ENCODE measurements around the gene WASHC1.
"Not testable (repeated sequence)": the region's sequence is repeated elsewhere in the genome, so short reads cannot be mapped to it uniquely, and the experiment has no call there.

DNA sequence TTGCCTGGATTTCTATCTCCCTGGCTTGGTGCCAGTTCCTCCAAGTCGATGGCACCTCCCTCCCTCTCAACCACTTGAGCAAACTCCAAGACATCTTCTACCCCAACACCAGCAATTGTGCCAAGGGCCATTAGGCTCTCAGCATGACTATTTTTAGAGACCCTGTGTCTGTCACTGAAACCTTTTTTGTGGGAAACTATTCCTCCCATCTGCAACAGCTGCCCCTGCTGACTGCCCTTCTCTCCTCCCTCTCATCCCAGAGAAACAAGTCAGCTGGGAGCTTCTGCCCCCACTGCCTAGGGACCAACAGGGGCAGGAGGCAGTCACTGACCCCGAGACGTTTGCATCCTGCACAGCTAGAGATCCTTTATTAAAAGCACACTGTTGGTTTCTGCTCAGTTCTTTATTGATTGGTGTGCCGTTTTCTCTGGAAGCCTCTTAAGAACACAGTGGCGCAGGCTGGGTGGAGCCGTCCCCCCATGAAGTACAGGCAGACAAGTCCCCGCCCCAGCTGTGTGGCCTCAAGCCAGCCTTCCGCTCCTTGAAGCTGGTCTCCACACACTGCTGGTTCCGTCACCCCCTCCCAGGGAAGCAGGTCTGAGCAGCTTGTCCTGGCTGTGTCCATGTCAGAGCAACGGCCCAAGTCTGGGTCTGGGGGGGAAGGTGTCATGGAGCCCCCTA lies 15.0 kb downstream of the WASHC1 start:
- TF ChIP-seq, protein P1, sequence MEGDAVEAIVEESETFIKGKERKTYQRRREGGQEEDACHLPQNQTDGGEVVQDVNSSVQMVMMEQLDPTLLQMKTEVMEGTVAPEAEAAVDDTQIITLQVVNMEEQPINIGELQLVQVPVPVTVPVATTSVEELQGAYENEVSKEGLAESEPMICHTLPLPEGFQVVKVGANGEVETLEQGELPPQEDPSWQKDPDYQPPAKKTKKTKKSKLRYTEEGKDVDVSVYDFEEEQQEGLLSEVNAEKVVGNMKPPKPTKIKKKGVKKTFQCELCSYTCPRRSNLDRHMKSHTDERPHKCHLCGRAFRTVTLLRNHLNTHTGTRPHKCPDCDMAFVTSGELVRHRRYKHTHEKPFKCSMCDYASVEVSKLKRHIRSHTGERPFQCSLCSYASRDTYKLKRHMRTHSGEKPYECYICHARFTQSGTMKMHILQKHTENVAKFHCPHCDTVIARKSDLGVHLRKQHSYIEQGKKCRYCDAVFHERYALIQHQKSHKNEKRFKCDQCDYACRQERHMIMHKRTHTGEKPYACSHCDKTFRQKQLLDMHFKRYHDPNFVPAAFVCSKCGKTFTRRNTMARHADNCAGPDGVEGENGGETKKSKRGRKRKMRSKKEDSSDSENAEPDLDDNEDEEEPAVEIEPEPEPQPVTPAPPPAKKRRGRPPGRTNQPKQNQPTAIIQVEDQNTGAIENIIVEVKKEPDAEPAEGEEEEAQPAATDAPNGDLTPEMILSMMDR (IDR thresholded peaks at IDR 0.05; ENCODE audit: low read depth, low read length): not testable (repeated sequence)
- TF ChIP-seq POLR2A (IDR thresholded peaks at IDR 0.05; ENCODE audit: extremely low read depth, insufficient read length): not testable (repeated sequence)

All from NB4 (cell line).